NCI-H82 (cell line): ENCODE results near the gene SLC8A3.

Experiments
- DNase-seq: peaks from one replicate; lab custom pipeline; 2025; lab: John Stamatoyannopoulos, UW

Gene SLC8A3

GRCh38 chr14:70022771-70023445, 165.8 kb downstream of the SLC8A3 start:
- DNase-seq = peak; percentile 8

- DNase-seq = no peak
These were observed 167.1 kb downstream of the SLC8A3 start for GRCh38 chr14:70021548-70022220.

GRCh38 chr14:70020352-70021170, 168.2 kb downstream of the SLC8A3 start:
- no peak for DNase-seq

- DNase-seq = no peak
These were observed 169.1 kb downstream of the SLC8A3 start for GRCh38 chr14:70019695-70020094.

GRCh38 chr14:70018713-70019211, 170.0 kb downstream of the SLC8A3 start:
- no peak for DNase-seq

GRCh38 chr14:70018230-70018629, 170.5 kb downstream of the SLC8A3 start:
- DNase-seq = no peak

- no peak for DNase-seq
These were observed 174.2 kb downstream of the SLC8A3 start for GRCh38 chr14:70014406-70015095.

GRCh38 chr14:70013271-70013873, 175.4 kb downstream of the SLC8A3 start:
- DNase-seq = peak; percentile 50

- DNase-seq = no peak
These were observed 177.0 kb downstream of the SLC8A3 start for GRCh38 chr14:70011708-70012107.

GRCh38 chr14:70011098-70011497, 177.7 kb downstream of the SLC8A3 start:
- no peak for DNase-seq

GRCh38 chr14:70009961-70010360, 178.8 kb downstream of the SLC8A3 start:
- DNase-seq = no peak

GRCh38 chr14:70008284-70009262, 180.2 kb downstream of the SLC8A3 start:
- peak; percentile 27 for DNase-seq

GRCh38 chr14:70006699-70007098, 182.1 kb downstream of the SLC8A3 start:
- DNase-seq = no peak

GRCh38 chr14:70005281-70005805, 183.4 kb downstream of the SLC8A3 start:
- DNase-seq = peak; percentile 82

- peak; percentile 64 for DNase-seq
These were observed 184.0 kb downstream of the SLC8A3 start for GRCh38 chr14:70004791-70005190.

- DNase-seq = no peak
These were observed 186.0 kb downstream of the SLC8A3 start for GRCh38 chr14:70002589-70003346.

- DNase-seq = no peak
These were observed 188.2 kb downstream of the SLC8A3 start for GRCh38 chr14:70000601-70001000.

GRCh38 chr14:69999261-69999674, 189.5 kb downstream of the SLC8A3 start:
- DNase-seq = no peak

- no peak for DNase-seq
These were observed 190.9 kb downstream of the SLC8A3 start for GRCh38 chr14:69997849-69998248.
